Right hindlimb (tissue), 1 donor: ENCODE results near the gene C1QTNF2.
A peak's percentile ranks its signal among the peaks of the same experiment; 100 is the strongest.
"Not testable (repeated sequence)": the region's sequence is repeated elsewhere in the genome, so short reads cannot be mapped to it uniquely, and the experiment has no call there.

Experiments used
- DNase-seq: peaks from one replicate; pipeline ENCODE4 v3.0.0-alpha.2; 2018

The C1QTNF2 gene

GRCh38 chr5:160370713-160371034, 248 bp upstream of the C1QTNF2 start:
- DNase-seq: no peak

DNA sequence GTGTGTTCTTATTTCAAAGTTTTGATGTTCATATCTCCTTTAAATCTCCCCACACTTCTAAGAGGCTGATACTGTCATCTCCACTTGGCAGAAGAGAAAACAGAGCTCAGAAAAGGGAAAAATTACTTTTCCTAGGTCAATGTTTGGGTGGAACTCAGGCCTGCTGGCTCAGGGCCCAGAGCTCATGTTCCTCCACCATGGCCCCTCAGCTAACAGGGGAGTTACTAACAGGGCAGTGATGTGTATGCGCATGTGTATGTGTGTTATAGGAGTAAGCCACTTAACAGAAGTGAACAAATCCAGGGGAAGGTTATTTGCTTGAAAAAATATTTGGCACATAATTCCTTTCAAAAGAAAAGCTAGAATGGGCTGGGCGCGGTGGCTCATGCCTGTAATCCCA, 2.5 kb downstream of the C1QTNF2 start:
- DNase-seq: no peak

DNA sequence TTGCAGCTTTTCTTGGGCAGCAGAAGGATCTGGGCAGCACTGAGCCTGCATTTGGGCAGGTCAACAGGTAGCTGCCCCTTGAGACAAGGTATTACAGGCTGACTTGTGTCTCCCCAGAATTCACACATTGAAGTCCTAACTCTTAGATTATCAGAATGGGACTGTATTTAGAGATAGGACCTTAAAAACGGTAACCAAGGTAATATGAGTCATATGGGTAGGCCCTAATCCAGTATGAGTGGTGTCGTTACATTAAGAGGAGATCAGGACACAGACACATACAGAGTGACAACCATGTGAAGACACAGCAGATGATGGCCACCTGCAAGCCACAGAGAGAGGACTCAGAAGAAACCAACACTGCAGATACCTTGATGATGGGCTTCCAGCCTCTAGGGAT, 3.2 kb downstream of the C1QTNF2 start:
- no peak for DNase-seq

DNA sequence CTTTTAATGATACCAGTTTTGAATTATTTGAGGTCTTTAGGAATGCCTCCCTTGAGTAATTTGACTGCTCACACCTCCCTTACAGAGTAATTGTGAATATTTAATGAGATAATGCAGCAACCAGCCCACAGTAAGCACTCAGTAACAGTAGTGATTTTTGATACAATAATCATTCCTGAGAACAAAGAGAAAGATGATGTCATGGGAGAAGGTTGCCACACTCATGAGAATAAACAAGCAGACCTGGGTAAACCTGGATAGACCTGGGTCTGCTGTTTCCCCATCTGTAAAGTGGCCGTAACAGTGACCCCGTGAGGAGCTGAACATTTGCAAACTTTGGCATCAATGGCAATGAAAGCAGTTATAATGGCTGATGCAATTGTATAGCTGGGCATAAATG, 4.2 kb downstream of the C1QTNF2 start:
- DNase-seq: no peak

- peak; percentile 78 for DNase-seq
Observed at GRCh38 chr5:160363660-160364395, 6.6 kb downstream of the C1QTNF2 start.

GRCh38 chr5:160363211-160363610, 7.2 kb downstream of the C1QTNF2 start:
- peak; percentile 71 for DNase-seq

DNA sequence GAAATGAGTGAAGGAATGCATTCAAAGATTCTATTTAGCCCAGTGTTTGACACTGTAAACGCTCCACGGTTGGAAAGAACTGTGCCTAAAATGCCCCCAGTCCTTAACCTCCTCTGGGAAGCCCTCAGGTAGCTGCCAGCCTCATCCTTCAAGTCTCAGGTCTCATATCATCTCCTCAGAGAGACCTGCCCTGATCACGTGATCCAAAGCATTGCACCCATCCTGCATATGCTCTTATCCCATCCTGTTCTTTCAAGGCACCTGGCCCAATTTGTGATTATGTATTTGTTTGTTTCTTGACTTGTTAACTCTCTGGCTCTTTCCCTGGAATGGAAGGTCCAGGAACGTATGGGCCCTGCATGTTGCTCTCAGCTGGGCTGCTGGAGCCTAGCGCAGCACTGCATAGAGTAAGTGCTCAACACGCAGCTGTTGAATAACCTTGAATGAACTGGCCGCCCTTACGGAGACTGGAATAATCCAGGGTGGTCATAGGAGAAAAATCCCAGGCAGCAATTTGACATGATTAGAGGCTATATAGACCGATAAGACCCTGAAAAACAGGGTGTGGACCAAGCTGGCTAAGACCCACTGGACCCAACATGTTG, 8.7 kb downstream of the C1QTNF2 start:
- no peak for DNase-seq

- DNase-seq: no peak
Observed at GRCh38 chr5:160360310-160360709, 10.1 kb downstream of the C1QTNF2 start.

GRCh38 chr5:160359816-160360215, 10.6 kb downstream of the C1QTNF2 start:
- no peak for DNase-seq

GRCh38 chr5:160359242-160359641, 11.2 kb downstream of the C1QTNF2 start:
- DNase-seq: no peak

DNA sequence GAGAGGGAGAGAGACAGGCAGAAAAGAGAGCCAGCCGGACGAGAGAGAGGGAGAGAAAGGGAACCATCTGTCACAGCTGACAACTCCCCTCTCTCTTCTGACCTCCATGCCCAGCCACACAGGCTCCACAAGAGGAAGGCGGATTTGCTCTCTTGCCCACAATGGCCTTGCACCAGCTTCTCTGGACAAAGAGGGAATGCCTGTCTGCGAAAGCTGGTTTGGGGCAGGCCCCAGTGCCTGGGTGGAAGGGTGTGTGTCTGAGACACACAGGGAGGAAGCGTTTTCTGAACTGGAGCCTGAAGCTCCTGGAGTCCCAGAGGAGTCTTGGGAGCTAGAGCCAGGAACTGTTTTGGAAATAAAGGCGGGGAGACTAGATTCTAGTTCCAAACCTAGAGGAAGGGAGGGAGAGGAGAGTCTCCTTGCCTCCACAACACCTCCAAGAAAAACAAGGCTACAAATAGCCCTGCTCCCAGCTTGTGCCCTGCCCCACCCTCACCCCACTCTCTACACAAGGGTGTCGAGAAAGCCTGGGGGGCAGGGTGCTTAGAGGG, 12.5 kb downstream of the C1QTNF2 start:
- DNase-seq: peak; percentile 89

GRCh38 chr5:160357394-160357793, 13.0 kb downstream of the C1QTNF2 start:
- DNase-seq: no peak

GRCh38 chr5:160356550-160357347, 13.7 kb downstream of the C1QTNF2 start:
- peak; percentile 68 for DNase-seq

DNA sequence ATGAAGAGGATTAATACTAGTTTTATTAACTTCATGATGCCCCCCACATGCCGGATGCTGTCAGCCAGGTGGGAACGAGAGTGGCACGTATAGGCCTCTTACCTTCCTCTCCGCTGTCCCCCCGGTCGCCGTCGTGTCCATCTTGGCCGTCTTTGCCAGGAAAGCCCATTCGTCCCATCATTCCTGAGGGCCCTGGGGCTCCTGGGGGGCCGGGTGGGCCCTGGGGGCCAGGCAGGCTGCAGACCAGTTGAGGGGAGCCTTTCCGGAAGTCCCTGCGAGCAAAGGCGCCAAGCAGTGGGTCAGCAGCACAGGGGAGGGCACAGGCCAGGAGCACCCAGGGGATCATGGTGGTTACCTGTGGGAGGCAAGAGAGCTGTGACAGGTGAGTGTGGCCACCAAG, 15.8 kb downstream of the C1QTNF2 start:
- no peak for DNase-seq

DNA sequence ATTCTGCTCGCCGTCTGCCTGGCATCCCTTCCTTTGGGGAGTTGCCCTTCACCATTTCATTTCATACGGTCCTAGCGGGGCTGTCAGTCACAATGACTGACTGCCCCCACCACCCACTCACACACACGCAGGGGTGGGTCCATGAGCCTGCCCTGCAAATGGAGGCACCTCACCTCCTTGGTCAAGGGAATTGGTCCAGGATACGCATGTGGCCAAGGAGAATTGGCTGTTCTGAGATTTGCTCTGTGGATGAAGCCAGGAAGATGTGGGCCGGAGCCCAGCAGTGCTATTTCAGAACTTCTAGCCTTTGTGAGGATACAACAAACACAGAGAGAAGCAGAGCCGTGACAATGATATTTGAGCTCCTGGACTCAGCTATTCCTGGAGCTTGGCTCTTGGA, 17.0 kb downstream of the C1QTNF2 start:
- DNase-seq: peak; percentile 69

DNA sequence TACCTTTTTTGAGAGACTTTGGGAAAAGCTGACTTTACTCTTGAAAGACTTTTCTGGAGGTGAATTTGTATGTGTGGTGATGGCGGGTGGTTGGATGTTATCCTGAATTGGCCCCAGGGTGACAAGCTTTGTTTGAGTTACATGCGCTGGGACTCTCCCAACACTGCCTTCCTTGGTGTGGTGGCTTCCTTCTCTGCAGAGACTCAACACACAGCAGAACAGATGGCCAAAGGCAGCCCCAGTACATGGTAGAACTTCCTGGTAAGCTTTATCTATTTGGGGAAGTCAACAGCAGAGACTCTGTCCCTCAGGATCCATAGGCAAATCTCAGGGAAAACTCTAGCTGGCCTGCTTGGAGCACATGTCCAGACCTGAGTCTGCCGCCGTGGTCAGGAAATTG, 18.1 kb downstream of the C1QTNF2 start:
- DNase-seq: no peak

GRCh38 chr5:160349935-160350303, 20.5 kb downstream of the C1QTNF2 start:
- no peak for DNase-seq

DNA sequence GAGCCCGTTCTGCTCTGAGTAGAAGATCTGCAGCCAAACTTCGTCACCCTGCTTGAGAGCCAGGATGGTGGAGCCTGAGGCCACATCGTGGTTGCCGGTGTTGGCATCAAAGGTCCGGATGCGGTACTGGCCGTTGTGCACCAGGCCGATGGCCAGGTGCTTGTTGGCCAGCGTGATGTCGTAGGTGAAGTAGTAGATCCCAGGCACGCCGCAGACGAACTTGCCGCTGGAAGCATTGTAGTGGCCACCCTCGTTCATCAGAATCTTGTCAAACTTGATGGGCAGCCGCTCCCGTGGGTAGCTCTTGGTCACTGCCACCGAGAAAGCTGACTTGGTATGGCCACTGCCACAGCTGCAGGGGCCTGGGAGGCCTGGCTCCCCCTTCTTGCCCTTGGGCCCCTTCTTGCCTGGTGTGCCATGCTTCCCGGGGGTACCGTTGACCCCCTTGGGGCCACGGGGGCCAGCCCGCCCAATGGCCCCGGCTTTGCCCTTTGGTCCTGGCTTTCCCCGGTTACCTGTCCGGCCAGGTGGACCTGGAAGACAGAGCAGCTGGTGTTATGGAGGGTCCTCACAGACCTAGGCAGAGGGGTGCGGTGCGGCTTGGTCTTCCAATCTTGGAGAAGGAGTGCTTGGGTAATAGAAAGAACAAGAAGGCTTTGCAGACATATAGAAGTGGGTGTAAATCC, 21.0 kb downstream of the C1QTNF2 start:
- no peak for DNase-seq

DNA sequence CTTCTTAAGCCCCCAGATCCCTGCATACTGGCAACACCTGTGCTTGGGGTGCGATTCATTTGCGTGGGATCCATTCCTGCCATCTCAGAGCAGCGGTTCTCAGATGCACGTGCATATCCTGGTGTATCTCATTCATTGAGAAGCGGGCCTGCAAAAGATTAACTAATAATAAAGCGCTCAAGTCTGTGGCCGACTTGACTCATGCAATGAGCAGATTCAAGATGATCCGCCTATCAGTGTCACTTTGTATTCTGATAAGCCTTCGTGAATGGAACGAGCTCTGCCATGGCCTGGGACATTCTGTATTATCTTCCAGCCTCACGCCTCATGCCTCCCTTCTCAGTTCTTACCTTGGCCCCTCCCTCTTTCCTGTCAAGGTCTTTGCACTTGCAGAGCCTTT, 22.3 kb downstream of the C1QTNF2 start:
- no peak for DNase-seq

GRCh38 chr5:160347448-160347847, 23.0 kb downstream of the C1QTNF2 start:
- peak; percentile 76 for DNase-seq

DNA sequence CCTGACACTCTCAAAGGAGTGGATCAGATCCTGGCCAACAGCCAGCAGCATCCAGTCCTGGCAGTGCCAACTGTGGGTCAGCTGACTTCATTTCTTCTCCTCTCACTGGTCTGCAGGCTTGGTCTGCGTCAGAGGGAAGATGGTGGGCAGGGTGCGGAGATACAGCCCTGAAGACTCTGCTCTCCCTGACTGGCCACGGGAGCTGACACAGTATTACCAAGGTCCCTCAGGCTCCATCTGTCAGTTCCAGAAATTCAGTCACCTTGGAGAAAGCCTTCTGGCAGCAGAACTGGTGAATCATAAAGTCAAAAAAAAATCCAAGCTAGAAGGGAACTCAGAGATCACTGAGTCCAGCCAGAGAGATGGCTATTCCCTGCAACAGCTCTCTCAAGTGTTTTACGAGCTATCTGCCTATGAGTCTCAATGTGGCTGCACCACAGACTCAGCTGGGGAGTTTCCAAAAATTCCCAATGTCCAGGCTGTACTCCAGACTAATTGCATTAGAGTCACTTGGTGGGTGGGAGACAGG, 27.9 kb downstream of the C1QTNF2 start:
- DNase-seq: no peak

DNA sequence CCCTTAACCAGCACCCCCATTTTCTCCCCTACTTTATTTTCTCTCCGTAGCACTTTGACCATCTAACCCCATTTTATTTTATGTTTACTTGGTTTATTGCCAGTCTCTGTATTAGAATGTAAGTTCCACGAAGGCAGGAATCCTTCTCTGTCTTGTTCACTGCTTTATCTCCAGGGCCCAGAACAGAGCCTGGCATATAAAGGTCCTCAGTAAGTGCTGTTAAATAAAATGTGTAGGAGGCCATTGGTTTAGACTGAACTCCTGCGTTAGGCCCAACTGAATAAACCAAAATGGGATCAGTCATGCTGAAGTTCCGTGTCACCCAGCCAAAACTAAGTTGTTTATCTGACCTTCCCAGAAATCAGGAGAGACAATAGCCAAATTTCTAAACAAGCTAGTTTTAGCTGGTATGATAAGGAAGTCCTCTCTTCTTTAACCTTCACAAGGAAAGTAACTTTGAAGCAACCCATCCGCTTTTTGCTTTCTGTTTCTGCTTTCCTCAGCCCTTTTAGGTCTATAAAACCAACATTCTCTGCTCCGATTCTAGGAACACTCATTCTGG, 29.0 kb downstream of the C1QTNF2 start:
- no peak for DNase-seq

- DNase-seq: not testable (repeated sequence)
Observed at GRCh38 chr5:160340513-160340912, 29.9 kb downstream of the C1QTNF2 start.
